ENCODE measurements around the gene AGAP1. TPM values are rescaled to one million over a fixed set of nuclear protein-coding genes. Genes with fewer than 3 reads are reported as not detected.

Gene AGAP1
- total RNA-seq, 1 experiment from 2014 or later, result 25.8 TPM

GRCh38 chr2:235642446-235643098 is 148.7 kb downstream of the AGAP1 start:
- Histone ChIP-seq H3K56ac (ENCODE audit: insufficient read length, low read depth, low read length) (no peak overlapping the region), H4K91ac (ENCODE audit: insufficient read length, low read depth, low read length) (no peak overlapping the region), H3K4ac (ENCODE audit: low read depth, low read length) (no peak overlapping the region), H2AFZ (ENCODE audit: low read length) (no peak overlapping the region), H3K14ac (ENCODE audit: insufficient read depth, low read length) (no peak overlapping the region; the same call in 1 of the 2 replicates), H3K4me2 (ENCODE audit: insufficient read depth, insufficient read length, low read length) (no peak overlapping the region), H2BK5ac (ENCODE audit: insufficient read length, low read length) (no peak overlapping the region), H3K4me1 (ENCODE audit: insufficient read depth, low read length) (peaks cover 19% of the 10 kb centered on the region; the same call in 1 of the 2 replicates), H3K23ac (ENCODE audit: insufficient read length, low read depth, low read length) (no peak overlapping the region), H3K9me3 (ENCODE audit: control insufficient read depth, low read depth, low read length) (no peaks in the 10 kb centered on the region), H3K18ac (ENCODE audit: insufficient read length, low read depth, low read length) (no peak overlapping the region), H4K20me1 (ENCODE audit: control insufficient read depth, insufficient read depth, insufficient read length) (no peaks in the 10 kb centered on the region), H3K27ac (ENCODE audit: insufficient read length, low read depth, low read length) (no peak overlapping the region), H2BK15ac (ENCODE audit: low read depth, low read length) (no peak overlapping the region), H3K27me3 (ENCODE audit: insufficient read depth, low read length) (no peaks in the 10 kb centered on the region), H3T11ph (ENCODE audit: low read length) (no peak overlapping the region), H2AK5ac (ENCODE audit: insufficient read length, low read length) (no peak overlapping the region), H4K5ac (ENCODE audit: insufficient read length, low read depth, low read length) (no peak overlapping the region), H3K9ac (ENCODE audit: extremely low read depth, insufficient read length, low read length) (no peak overlapping the region), H2BK120ac (ENCODE audit: low read depth, low read length, poor library complexity, severe bottlenecking) (no peak overlapping the region), H3K79me1 (ENCODE audit: insufficient read depth, low read depth, low read length, poor library complexity, severe bottlenecking) (no peaks in the 10 kb centered on the region), H2BK12ac (ENCODE audit: insufficient read length, low read depth, low read length) (no peak overlapping the region), H3K79me2 (ENCODE audit: insufficient read depth, low read length) (no peaks in the 10 kb centered on the region; the same call in 1 of the 2 replicates), H4K8ac (replicated peaks; ENCODE audit: insufficient read length, low read depth, low read length) (no peak overlapping the region), H3K23me2 (ENCODE audit: insufficient read length, low read depth, low read length, poor library complexity, severe bottlenecking) (no peaks in the 10 kb centered on the region), H2BK20ac (ENCODE audit: low read depth, low read length, poor library complexity, severe bottlenecking) (no peak overlapping the region)
- DNase-seq, result no peak
- H3K4me3 Mint-ChIP-seq, result no peak overlapping the region
- no peaks in the 10 kb centered on the region for H3K36me3 Mint-ChIP-seq (ENCODE audit: insufficient read depth in 1 of 3, low read depth in 3 of 3)
- H3K27ac Mint-ChIP-seq, result peak overlapping the region; percentile 38 to 92 (median 75); a peak in 5 of 7 replicates
- H3K27me3 Mint-ChIP-seq (ENCODE audit: low read depth), result no peaks in the 10 kb centered on the region
- no peaks in the 10 kb centered on the region for H3K9me3 Mint-ChIP-seq
- no CpG with 5 or more reads among the region's 9 CpGs for WGBS (ENCODE audit: extremely low coverage, insufficient read length, low lambda C conversion rate)
- H3K4me1 Mint-ChIP-seq, result peaks cover 52 to 59% of the 10 kb centered on the region in 2 experiments
- TF ChIP-seq CTCF (conservative IDR thresholded peaks at IDR 0.05), result peak; percentile 30; the same call in 1 of the 3 replicates

Data from H9 (cell line).